ENCODE measurements around the gene COLEC12.

Gene COLEC12

GRCh38 chr18:446941-447560, 53.5 kb downstream of the COLEC12 start:
- TF ChIP-seq, protein P1, sequence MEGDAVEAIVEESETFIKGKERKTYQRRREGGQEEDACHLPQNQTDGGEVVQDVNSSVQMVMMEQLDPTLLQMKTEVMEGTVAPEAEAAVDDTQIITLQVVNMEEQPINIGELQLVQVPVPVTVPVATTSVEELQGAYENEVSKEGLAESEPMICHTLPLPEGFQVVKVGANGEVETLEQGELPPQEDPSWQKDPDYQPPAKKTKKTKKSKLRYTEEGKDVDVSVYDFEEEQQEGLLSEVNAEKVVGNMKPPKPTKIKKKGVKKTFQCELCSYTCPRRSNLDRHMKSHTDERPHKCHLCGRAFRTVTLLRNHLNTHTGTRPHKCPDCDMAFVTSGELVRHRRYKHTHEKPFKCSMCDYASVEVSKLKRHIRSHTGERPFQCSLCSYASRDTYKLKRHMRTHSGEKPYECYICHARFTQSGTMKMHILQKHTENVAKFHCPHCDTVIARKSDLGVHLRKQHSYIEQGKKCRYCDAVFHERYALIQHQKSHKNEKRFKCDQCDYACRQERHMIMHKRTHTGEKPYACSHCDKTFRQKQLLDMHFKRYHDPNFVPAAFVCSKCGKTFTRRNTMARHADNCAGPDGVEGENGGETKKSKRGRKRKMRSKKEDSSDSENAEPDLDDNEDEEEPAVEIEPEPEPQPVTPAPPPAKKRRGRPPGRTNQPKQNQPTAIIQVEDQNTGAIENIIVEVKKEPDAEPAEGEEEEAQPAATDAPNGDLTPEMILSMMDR (IDR thresholded peaks at IDR 0.05; ENCODE audit: low read length, missing control alignments), result no peak
- H3K4me3 ChIP-seq (replicated peaks; ENCODE audit: low read depth, low read length), result no peak overlapping the region

DNA sequence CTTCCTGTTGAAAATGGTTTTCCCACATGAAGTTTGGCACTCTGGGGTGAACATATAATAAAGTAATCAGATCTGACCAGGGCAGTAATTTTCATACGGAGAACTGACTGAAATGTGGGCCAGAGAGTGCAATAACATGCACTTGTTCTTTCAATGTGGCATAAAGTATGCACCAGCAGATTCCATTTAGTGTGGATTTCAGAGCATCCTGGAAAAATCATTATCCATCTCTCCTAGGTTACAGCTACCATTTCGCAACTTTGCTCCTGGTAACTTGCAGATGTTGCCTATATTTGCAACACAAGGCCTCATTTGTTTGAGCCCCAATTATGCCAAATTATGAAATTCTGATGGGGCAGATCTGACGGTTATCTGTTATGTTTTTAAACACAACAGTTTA, 55.4 kb downstream of the COLEC12 start:
- DNase-seq (ENCODE audit: low read depth), result no peak
- TF ChIP-seq, protein P1 (IDR thresholded peaks at IDR 0.05; ENCODE audit: low read length, missing control alignments), result no peak
- no peak overlapping the region for H3K4me3 ChIP-seq (replicated peaks; ENCODE audit: low read depth, low read length)

More at GRCh38 chr18:446941-447560, 53.5 kb downstream of the COLEC12 start:
- DNase-seq (ENCODE audit: low read depth), result peak; percentile 68

DNA sequence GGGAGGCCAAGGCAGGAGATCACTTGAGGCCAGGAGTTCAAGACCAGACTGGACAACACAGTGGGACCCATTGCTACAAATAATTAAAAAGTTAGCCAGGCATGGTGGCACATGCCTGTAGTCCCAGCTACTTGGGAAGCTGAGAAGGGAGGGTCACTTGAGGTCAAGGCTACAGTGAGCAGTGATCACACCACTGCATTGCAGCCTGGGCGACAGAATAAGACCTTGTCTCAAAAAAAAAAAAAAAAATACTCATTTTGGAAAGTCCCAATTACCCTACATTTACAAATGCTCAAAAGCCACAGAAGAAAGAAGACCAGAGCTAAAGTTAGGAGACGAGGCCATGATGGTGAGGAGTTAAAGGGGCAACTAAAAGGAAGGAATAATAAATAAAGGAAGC, 61.9 kb downstream of the COLEC12 start:
- TF ChIP-seq, protein P1 (IDR thresholded peaks at IDR 0.05; ENCODE audit: low read length, missing control alignments), result no peak
- DNase-seq (ENCODE audit: low read depth), result no peak

GRCh38 chr18:435940-436339, 64.6 kb downstream of the COLEC12 start:
- TF ChIP-seq, protein P1 (IDR thresholded peaks at IDR 0.05; ENCODE audit: low read length, missing control alignments), result no peak
- no peak overlapping the region for H3K4me3 ChIP-seq (replicated peaks; ENCODE audit: low read depth, low read length)
- no peak for DNase-seq (ENCODE audit: low read depth)

More for the DNA sequence above, 61.9 kb downstream of the COLEC12 start:
- H3K4me3 ChIP-seq (replicated peaks; ENCODE audit: low read depth, low read length), result no peak overlapping the region

DNA sequence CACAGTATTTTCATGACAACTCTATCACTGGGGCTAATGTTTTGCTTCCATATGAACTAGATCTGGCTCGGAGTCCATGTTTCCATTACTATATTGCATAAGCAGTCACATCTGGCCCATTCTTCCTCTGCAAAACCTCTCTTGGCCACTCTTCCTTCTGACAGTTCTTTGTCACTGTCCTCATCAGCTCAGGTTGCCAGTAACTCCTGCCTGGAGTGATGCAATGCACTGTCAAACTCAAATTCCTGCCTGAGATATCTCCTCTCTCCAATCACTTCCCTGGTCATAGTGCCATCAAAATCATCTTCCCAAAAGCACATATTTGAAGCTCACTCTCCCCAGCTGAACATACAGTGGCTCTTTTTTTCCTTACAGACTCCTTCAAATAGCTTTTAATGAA, 66.1 kb downstream of the COLEC12 start:
- TF ChIP-seq, protein P1 (IDR thresholded peaks at IDR 0.05; ENCODE audit: low read length, missing control alignments), result no peak
- H3K4me3 ChIP-seq (replicated peaks; ENCODE audit: low read depth, low read length), result no peak overlapping the region
- DNase-seq (ENCODE audit: low read depth), result peak; percentile 40

DNA sequence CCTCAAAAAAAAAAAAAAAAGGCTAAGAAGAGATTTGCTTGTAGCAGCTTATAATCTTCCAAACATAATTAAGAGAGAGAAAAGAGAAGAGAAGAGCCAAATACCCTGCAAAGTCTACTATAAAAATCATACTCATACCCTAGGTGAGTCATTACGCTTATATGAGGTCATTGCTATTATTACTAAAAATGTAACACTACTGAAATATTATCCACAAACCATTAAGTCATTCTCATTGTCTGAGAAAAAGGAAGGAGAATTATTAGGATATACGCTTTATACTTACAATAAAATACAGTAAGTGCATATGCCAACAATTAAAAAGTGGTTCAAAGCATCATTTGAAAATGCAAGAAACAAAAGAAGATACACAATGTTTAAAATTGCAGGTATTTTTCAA, 66.5 kb downstream of the COLEC12 start:
- H3K4me3 ChIP-seq (replicated peaks; ENCODE audit: low read depth, low read length), result no peak overlapping the region
- no peak for DNase-seq (ENCODE audit: low read depth)
- TF ChIP-seq, protein P1 (IDR thresholded peaks at IDR 0.05; ENCODE audit: low read length, missing control alignments), result no peak

DNA sequence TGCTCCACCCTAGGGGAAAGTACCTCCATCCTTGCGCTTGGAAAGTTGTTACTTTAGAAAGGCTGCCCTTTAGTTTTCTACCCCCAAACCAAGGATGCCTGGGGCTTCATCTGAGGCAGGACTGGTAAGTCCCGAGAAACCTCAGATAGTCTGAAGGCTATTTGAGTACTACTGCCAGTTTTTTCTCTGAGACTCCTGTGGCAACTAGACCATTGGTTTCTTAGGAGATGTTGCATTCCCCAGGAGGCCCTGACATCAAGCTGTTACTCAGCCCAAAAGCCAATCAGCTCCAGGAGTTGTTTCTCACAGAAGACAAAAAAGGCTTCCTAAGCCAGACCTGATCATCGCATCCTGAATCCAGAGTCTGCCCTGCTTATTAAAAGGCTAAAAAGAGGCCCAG, 67.2 kb downstream of the COLEC12 start:
- H3K4me3 ChIP-seq (replicated peaks; ENCODE audit: low read depth, low read length), result no peak overlapping the region
- DNase-seq (ENCODE audit: low read depth), result no peak
- TF ChIP-seq, protein P1 (IDR thresholded peaks at IDR 0.05; ENCODE audit: low read length, missing control alignments), result no peak
